Left ventricle myocardium inferior (tissue), 1 donor: Measurements from ENCODE around the gene FNDC3B. TPM values are rescaled to one million over a fixed set of nuclear protein-coding genes. Genes with fewer than 3 reads are reported as not detected.
"Not testable (repeated sequence)": the region's sequence is repeated elsewhere in the genome, so short reads cannot be mapped to it uniquely, and the experiment has no call there.

Source experiments
- DNase-seq: peaks from one replicate; pipeline ENCODE4 v3.0.0-alpha.2; 2020
- H3K27ac ChIP-seq: fragments of 200-600 bp; replicated peaks from 2 replicates; pipeline ENCODE4 v1.8.0; 2021
- H3K27me3 ChIP-seq: fragments of 200-600 bp; 2 replicates; pipeline ENCODE4 v1.8.0; 2021; ENCODE audit warnings: low read depth
- H3K36me3 ChIP-seq: fragments of 200-600 bp; 2 replicates; pipeline ENCODE4 v1.8.0; 2021
- H3K4me1 ChIP-seq: fragments of 200-600 bp; 2 replicates; pipeline ENCODE4 v1.8.0; 2021
- H3K4me3 ChIP-seq: fragments of 200-600 bp; 2 replicates; pipeline ENCODE4 v1.8.0; 2021; ENCODE audit warnings: mild to moderate bottlenecking, moderate library complexity
- H3K9me3 ChIP-seq: fragments of 200-600 bp; replicated peaks from 2 replicates; pipeline ENCODE4 v1.8.0; 2021
- CTCF ChIP-seq: fragments of 200-600 bp; IDR thresholded peaks from 2 replicates; pipeline ENCODE4 v1.8.0; 2021; ENCODE audit warnings: antibody characterized with exemption, mild to moderate bottlenecking, borderline replicate concordance
- intact Hi-C: fragments of 100-400 bp; cut with micrococcal nuclease; formaldehyde crosslinking; loops from one replicate; pipeline ENCODE4 v1.11.0; 2022
- total RNA-seq: library from RNA; stranded (reverse); fragmentation: NEBNext Ultra II Directional; extraction: Animal tissue kit (Norgen Biotek cat#: 25700); gene quantifications from one replicate; pipeline ENCODE4 v1.2.1, GENCODE V29; 2021
- donor health status: DM: no; HTN: yes; CAD: no; lungs with severe emphysema.

FNDC3B gene
- total RNA-seq, 1 donor from 2014 or later = 75.7 TPM

GRCh38 chr3:172251211-172251610, 211.8 kb downstream of the FNDC3B start:
- H3K27me3 ChIP-seq = no peaks in the 10 kb centered on the region
- DNase-seq = no peak
- no peak overlapping the region for H3K27ac ChIP-seq
- intact Hi-C loops = no loop called here
- H3K36me3 ChIP-seq = peaks cover 35% of the 10 kb centered on the region
- no peaks in the 10 kb centered on the region for H3K9me3 ChIP-seq
- H3K4me1 ChIP-seq = peaks cover 44% of the 10 kb centered on the region
- no peak overlapping the region for H3K4me3 ChIP-seq
- TF ChIP-seq CTCF = no peak

- Histone ChIP-seq H3K36me3 (peaks cover 28% of the 10 kb centered on the region), H3K9me3 (no peaks in the 10 kb centered on the region), H3K27ac (peak overlapping the region; percentile 83), H3K27me3 (no peaks in the 10 kb centered on the region), H3K4me1 (peaks cover 52% of the 10 kb centered on the region), H3K4me3 (no peak overlapping the region)
- DNase-seq = no peak
- TF ChIP-seq CTCF = no peak
- intact Hi-C loops = no loop called here
Observed at GRCh38 chr3:172253200-172253599, 213.8 kb downstream of the FNDC3B start.

DNA sequence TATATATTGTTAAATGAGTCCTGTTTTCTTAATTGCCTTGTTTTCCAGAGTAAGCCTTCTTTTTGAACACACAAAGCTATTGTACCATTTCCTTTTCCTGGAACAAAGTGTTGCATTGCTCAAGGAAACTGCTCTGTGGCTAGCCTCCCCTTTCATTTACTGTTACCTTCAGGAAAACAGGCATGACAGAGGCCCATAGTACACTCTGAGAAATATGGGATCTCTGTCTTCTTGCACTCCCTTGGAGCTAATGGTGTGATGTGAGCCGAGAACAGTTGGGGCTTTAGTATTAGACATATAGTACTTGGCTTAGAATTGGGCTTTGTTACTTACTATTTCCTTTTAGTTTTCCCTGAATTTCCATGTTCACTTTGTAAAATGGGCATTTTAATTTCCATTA, 215.2 kb downstream of the FNDC3B start:
- H3K4me1 ChIP-seq = peaks cover 56% of the 10 kb centered on the region
- peak overlapping the region; percentile 83 for H3K27ac ChIP-seq
- intact Hi-C loops = no loop called here

GRCh38 chr3:172255321-172255720, 215.9 kb downstream of the FNDC3B start:
- H3K36me3 ChIP-seq = peaks cover 28% of the 10 kb centered on the region
- DNase-seq, H3K4me3 ChIP-seq, H3K27me3 ChIP-seq, H3K9me3 ChIP-seq, intact Hi-C loops: not testable (repeated sequence)
- peaks cover 64% of the 10 kb centered on the region for H3K4me1 ChIP-seq
- peak overlapping the region; percentile 83 for H3K27ac ChIP-seq

More for the DNA sequence above, 215.2 kb downstream of the FNDC3B start:
- DNase-seq = no peak
- no peak overlapping the region for H3K4me3 ChIP-seq
- no peak for TF ChIP-seq CTCF
- peaks cover 28% of the 10 kb centered on the region for H3K36me3 ChIP-seq
- H3K27me3 ChIP-seq = no peaks in the 10 kb centered on the region
- no peaks in the 10 kb centered on the region for H3K9me3 ChIP-seq

- no peak for TF ChIP-seq CTCF
- DNase-seq = no peak
- H3K9me3 ChIP-seq = no peaks in the 10 kb centered on the region
- H3K4me1 ChIP-seq = peaks cover 73% of the 10 kb centered on the region
- H3K36me3 ChIP-seq = peaks cover 25% of the 10 kb centered on the region
- no peaks in the 10 kb centered on the region for H3K27me3 ChIP-seq
- H3K27ac ChIP-seq = peak overlapping the region; percentile 83
- H3K4me3 ChIP-seq = no peak overlapping the region
- intact Hi-C loops = no loop called here
Observed at GRCh38 chr3:172256101-172256734, 216.8 kb downstream of the FNDC3B start.

DNA sequence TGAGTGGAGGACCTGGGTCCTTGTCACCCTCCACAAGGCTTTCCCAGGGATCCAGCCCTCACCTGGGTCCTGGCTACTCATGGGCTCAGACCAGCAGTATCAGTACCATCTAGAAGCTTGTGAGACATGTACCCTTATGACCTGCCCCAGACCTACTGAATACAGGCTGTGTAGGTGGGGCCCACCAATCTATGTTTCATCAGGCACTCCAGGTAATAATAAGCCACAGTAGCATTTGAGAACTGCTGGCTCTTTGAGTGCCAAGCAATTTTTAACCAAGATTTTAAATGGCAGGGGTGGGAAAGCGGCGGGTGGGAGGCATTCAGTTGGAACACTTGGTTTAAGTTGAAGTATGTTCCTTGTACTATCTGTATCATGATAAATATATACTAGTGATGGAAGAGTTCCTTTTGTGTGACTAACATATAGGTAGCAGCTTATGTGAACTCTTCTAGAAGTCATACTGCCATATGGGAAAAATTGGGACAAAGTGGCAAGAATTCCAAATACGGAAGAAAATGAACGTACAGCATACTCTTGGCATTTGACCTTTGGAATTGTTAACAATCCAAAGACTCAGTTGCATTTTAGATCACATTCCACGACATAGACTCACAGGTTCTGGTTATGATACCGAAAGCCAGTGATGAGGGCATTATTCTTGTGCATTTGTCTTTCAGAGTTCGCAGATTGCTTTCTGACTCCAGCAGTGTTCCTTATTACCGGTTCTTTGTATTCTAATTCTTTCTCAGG, 218.4 kb downstream of the FNDC3B start:
- intact Hi-C loops = no loop called here
- H3K36me3 ChIP-seq = peaks cover 11% of the 10 kb centered on the region

More for the DNA sequence above, 218.4 kb downstream of the FNDC3B start:
- no peak overlapping the region for H3K4me3 ChIP-seq
- TF ChIP-seq CTCF = no peak
- no peaks in the 10 kb centered on the region for H3K9me3 ChIP-seq
- no peaks in the 10 kb centered on the region for H3K27me3 ChIP-seq
- no peak for DNase-seq
- H3K27ac ChIP-seq = peak overlapping the region; percentile 83
- H3K4me1 ChIP-seq = peaks cover 89% of the 10 kb centered on the region
